NT2/D1 (cell line): ENCODE data around the gene ENOX1.

ENCODE experiments used
- DNase-seq: peaks from one replicate; pipeline ENCODE4 v3.0.0-alpha.2; 2011; ENCODE audit warnings: low read depth, low spot score
- H3K27me3 ChIP-seq: 2 replicates; pipeline ENCODE4 v1.6.0; 2011; ENCODE audit warnings: mild to moderate bottlenecking; ENCODE audit not compliant: insufficient read length, insufficient read depth
- H3K36me3 ChIP-seq: 2 replicates; pipeline ENCODE4 v1.6.1; 2011; ENCODE audit warnings: mild to moderate bottlenecking, low read length, mixed read lengths; ENCODE audit not compliant: insufficient read depth, insufficient read length
- H3K4me1 ChIP-seq: 2 replicates; pipeline ENCODE4 v1.5.1; 2011; ENCODE audit not compliant: insufficient read depth, insufficient read length
- H3K4me3 ChIP-seq: 2 replicates; pipeline ENCODE4 v1.5.1; 2011; ENCODE audit warnings: low read depth; ENCODE audit not compliant: insufficient read length
- H3K9ac ChIP-seq: 2 replicates; pipeline ENCODE4 v1.6.0; 2011; ENCODE audit warnings: low read depth; ENCODE audit not compliant: insufficient read length
- H3K9me3 ChIP-seq: 2 replicates; pipeline ENCODE4 v1.5.1; 2011; ENCODE audit warnings: mild to moderate bottlenecking, low read length; ENCODE audit not compliant: insufficient read depth
- SUZ12 ChIP-seq: IDR thresholded peaks from 2 replicates; pipeline ENCODE4 v1.6.1; 2011; ENCODE audit not compliant: insufficient read length, insufficient read depth; ENCODE audit errors: extremely low read depth
- YY1 ChIP-seq: IDR thresholded peaks from 2 replicates; pipeline ENCODE4 v1.6.1; 2011; ENCODE audit not compliant: insufficient read length, insufficient read depth
- ZNF274 ChIP-seq: IDR thresholded peaks from 2 replicates; pipeline ENCODE4 v1.6.1; 2011; ENCODE audit warnings: mild to moderate bottlenecking, low read depth, low read length

The ENOX1 gene

DNA sequence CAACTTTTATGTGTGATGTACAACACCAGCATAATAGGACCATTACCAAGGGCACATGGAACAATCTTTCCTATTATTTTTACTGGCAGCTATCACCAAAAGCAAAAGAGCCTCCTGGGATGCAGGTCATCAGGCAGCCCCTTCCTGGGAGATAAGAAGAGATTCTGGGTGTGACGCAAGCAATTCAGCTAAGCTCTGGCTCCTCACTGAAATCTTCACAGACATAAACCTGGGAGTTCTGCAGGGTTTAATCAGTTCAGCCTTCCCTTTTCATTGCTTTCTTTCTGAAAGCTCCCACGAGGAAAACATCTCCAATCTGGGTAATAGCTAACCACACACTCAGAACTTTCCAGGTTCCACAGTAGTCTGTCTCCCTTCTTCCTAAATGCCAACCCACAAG is 341.1 kb downstream of the ENOX1 start:
- Histone ChIP-seq H3K4me3 (no peak overlapping the region), H3K9me3 (no peaks in the 10 kb centered on the region), H3K36me3 (no peaks in the 10 kb centered on the region), H3K9ac (no peak overlapping the region), H3K4me1 (no peaks in the 10 kb centered on the region), H3K27me3 (no peaks in the 10 kb centered on the region)
- no peak for TF ChIP-seq ZNF274
- no peak for DNase-seq

GRCh38 chr13:43444081-43444480 is 342.7 kb downstream of the ENOX1 start:
- no peaks in the 10 kb centered on the region for H3K4me1 ChIP-seq
- H3K9me3 ChIP-seq: no peaks in the 10 kb centered on the region
- no peak overlapping the region for H3K9ac ChIP-seq
- no peaks in the 10 kb centered on the region for H3K27me3 ChIP-seq
- H3K4me3 ChIP-seq: no peak overlapping the region
- TF ChIP-seq ZNF274: no peak
- DNase-seq: no peak
- H3K36me3 ChIP-seq: no peaks in the 10 kb centered on the region

GRCh38 chr13:43441899-43442499 is 344.8 kb downstream of the ENOX1 start:
- Histone ChIP-seq H3K9ac (no peak overlapping the region), H3K9me3 (no peaks in the 10 kb centered on the region), H3K36me3 (no peaks in the 10 kb centered on the region), H3K4me3 (no peak overlapping the region), H3K27me3 (no peaks in the 10 kb centered on the region), H3K4me1 (no peaks in the 10 kb centered on the region)
- no peak for TF ChIP-seq SUZ12
- TF ChIP-seq YY1: no peak
- TF ChIP-seq ZNF274: no peak
- no peak for DNase-seq

DNA sequence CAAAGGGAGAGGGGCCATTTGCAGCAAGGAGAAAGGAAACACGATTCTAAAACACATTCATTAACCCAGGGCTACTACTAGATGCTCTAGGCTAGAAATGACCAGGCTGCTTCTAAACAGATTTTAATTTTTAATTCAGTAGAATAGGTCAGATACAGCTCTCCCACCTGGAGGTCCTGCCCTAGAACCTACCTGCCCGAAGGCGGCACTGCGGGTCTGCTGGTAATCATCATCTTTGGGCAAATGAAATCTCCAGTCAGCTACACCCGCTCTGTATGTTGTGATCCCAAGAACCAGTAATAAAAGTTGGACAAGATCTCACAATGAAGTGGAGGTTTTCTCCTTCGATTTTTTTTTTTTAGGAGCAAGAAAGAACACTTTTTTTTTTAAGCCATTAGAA is 345.3 kb downstream of the ENOX1 start:
- TF ChIP-seq SUZ12 (no peak), YY1 (no peak), ZNF274 (no peak)
- no peak overlapping the region for H3K4me3 ChIP-seq
- no peak overlapping the region for H3K9ac ChIP-seq
- DNase-seq: no peak
- H3K9me3 ChIP-seq: no peaks in the 10 kb centered on the region
- H3K36me3 ChIP-seq: no peaks in the 10 kb centered on the region
- H3K4me1 ChIP-seq: no peaks in the 10 kb centered on the region
- no peaks in the 10 kb centered on the region for H3K27me3 ChIP-seq

DNA sequence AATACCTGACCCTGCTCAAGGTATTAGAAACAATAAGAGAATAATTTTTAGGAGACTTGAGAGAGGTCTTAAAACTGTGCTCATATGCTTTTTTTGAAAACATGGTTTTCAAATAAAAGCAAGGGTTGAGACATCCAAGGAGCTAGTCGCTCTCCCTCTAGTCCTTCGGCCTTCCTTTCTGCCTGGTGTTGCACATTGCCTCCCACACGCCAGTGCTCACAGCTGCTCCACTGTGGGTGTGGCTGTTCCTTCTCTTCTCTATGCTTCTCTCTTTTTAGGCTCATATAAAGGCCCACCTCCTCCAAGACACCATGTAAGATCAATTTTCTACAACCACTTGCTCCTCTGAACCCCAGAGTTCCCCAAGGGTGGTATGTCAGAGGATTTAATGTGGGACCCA is 352.6 kb downstream of the ENOX1 start:
- no peaks in the 10 kb centered on the region for H3K9me3 ChIP-seq
- no peak for TF ChIP-seq ZNF274
- TF ChIP-seq YY1: no peak
- no peak for TF ChIP-seq SUZ12
- H3K27me3 ChIP-seq: no peaks in the 10 kb centered on the region
- H3K36me3 ChIP-seq: no peaks in the 10 kb centered on the region
- no peak for DNase-seq
- no peak overlapping the region for H3K9ac ChIP-seq
- no peaks in the 10 kb centered on the region for H3K4me1 ChIP-seq
- no peak overlapping the region for H3K4me3 ChIP-seq

- Histone ChIP-seq H3K9me3 (no peaks in the 10 kb centered on the region), H3K9ac (no peak overlapping the region), H3K4me1 (peaks cover under 1% of the 10 kb centered on the region), H3K27me3 (no peaks in the 10 kb centered on the region), H3K4me3 (no peak overlapping the region), H3K36me3 (no peaks in the 10 kb centered on the region)
- DNase-seq: no peak
- TF ChIP-seq ZNF274: no peak
- TF ChIP-seq SUZ12: no peak
- no peak for TF ChIP-seq YY1
Measured at GRCh38 chr13:43433691-43434141, 353.1 kb downstream of the ENOX1 start.

DNA sequence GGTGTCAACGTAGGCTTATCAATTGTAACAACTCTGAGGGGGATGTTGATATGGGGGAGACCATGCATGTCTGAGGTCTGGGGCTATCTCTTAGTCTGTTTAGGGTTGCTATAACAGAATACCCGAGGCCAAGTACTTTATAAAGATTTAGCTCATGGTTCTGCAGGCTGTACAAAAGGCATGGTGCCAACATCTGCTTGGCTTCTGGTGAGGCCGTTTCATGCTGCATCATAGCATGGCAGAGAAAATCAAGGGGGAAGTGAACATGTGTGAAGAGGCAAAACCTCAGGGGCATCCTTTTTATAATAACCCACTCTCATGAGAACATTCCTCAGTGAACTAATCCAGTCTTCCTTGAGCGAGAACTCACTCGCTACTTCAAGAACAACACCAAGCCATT is 353.8 kb downstream of the ENOX1 start:
- TF ChIP-seq ZNF274 (no peak), SUZ12 (no peak), YY1 (no peak)

DNA sequence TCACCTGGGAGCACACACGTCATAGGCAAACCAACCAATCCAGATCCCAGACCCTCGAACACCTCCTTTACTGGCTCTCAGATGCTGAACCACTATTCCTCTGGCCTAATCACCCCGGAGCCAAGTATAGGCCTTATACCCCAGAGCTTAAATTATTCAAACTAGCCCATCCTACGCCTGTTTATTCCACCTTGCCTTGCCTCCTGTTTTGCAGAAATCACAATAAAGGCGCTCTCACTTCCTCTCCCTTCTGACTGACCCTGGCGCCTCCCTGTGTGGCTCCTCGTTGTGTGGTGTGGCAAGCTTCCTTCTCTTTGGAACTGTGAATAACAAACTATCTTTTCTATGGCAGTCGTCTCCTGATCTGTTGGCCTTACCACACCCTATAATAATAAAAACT is 354.9 kb downstream of the ENOX1 start:
- Histone ChIP-seq H3K9me3 (no peaks in the 10 kb centered on the region), H3K27me3 (no peaks in the 10 kb centered on the region), H3K36me3 (no peaks in the 10 kb centered on the region), H3K4me3 (no peak overlapping the region), H3K9ac (no peak overlapping the region), H3K4me1 (peaks cover 3% of the 10 kb centered on the region)
- DNase-seq: no peak
- no peak for TF ChIP-seq SUZ12
- TF ChIP-seq YY1: no peak
- TF ChIP-seq ZNF274: no peak

More for the DNA sequence above, 353.8 kb downstream of the ENOX1 start:
- Histone ChIP-seq H3K27me3 (no peaks in the 10 kb centered on the region), H3K9me3 (no peaks in the 10 kb centered on the region), H3K9ac (no peak overlapping the region), H3K4me3 (no peak overlapping the region), H3K4me1 (peaks cover 3% of the 10 kb centered on the region), H3K36me3 (no peaks in the 10 kb centered on the region)
- DNase-seq: no peak
